GM19043 (cell line): ENCODE data around the gene GPR146.
"Not testable (repeated sequence)": the region's sequence is repeated elsewhere in the genome, so short reads cannot be mapped to it uniquely, and the experiment has no call there.

Source experiments
- ATAC-seq: cut with Tn5 transposase; IDR thresholded peaks from one replicate; pipeline ENCODE4 v1.9.1; 2021; ENCODE audit warnings: low read depth; ENCODE audit not compliant: unreplicated experiment

The GPR146 gene

GRCh38 chr7:1044189-1045068, at the start of gene GPR146:
GPR146 (plus strand) TSS chr7:1044546; CDS start chr7:1057516, 12,970 bp downstream.
- ATAC-seq, result peak; percentile 82

GRCh38 chr7:994592-995308, 49.6 kb upstream of the GPR146 start:
- ATAC-seq, result no peak

GRCh38 chr7:995571-995970, 48.8 kb upstream of the GPR146 start:
- ATAC-seq, result no peak

GRCh38 chr7:996079-996872, 48.1 kb upstream of the GPR146 start:
- ATAC-seq, result no peak

GRCh38 chr7:997404-998395, 46.6 kb upstream of the GPR146 start:
- no peak for ATAC-seq

- no peak for ATAC-seq
These were observed 45.0 kb upstream of the GPR146 start for GRCh38 chr7:999149-999879.

- ATAC-seq, result no peak
These were observed 44.1 kb upstream of the GPR146 start for GRCh38 chr7:999941-1000935.

- ATAC-seq, result not testable (repeated sequence)
These were observed 43.1 kb upstream of the GPR146 start for GRCh38 chr7:1001069-1001770.

GRCh38 chr7:1002026-1002425, 42.3 kb upstream of the GPR146 start:
- ATAC-seq, result not testable (repeated sequence)

- ATAC-seq, result not testable (repeated sequence)
These were observed 41.9 kb upstream of the GPR146 start for GRCh38 chr7:1002445-1002844.

- no peak for ATAC-seq
These were observed 40.1 kb upstream of the GPR146 start for GRCh38 chr7:1004018-1004852.

- no peak for ATAC-seq
These were observed 39.0 kb upstream of the GPR146 start for GRCh38 chr7:1005303-1005702.

- ATAC-seq, result no peak
These were observed 36.4 kb upstream of the GPR146 start for GRCh38 chr7:1007901-1008300.

GRCh38 chr7:1008733-1009363, 35.5 kb upstream of the GPR146 start:
- no peak for ATAC-seq

GRCh38 chr7:1009747-1010146, 34.6 kb upstream of the GPR146 start:
- no peak for ATAC-seq

- ATAC-seq, result no peak
These were observed 34.1 kb upstream of the GPR146 start for GRCh38 chr7:1010226-1010625.
